GM10266 (cell line): ENCODE results near the gene PTPRE.

Experiments
- DNase-seq: peaks from one replicate; pipeline ENCODE4 v3.0.0; 2012; ENCODE audit errors: extremely low spot score
- TF ChIP-seq, protein P1 (sequence below): IDR thresholded peaks from 2 replicates; pipeline ENCODE4 v1.5.1; 2012; ENCODE audit warnings: mild to moderate bottlenecking, low read depth; ENCODE audit not compliant: control insufficient read depth, insufficient read depth; ENCODE audit errors: missing control alignments

PTPRE gene

DNA sequence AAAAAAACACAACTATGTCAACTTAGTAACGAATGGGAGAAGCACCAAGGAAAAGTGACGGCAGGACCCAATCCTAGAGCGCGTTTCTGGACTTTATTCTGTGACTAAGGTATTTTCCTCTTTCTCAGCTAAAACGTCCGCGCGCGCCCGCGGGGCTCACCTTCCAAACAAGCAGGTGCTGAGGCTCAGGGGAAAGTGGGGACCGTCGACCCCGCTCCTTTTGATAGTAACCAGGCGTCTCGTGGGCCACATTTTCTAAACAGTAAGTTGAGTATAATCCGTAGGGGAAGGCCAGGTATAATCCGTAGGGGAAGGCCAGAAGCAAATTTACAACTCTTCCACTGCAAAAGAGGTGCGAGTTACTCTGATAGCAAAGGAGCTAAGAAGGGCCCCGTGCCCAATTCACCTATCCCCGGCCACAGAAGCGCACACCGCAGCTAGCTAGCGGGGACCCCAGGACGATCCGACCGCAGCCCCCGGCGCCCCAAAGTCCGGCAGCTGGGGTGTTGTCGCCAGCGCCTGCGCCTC lies 218.6 kb downstream of the PTPRE start:
- TF ChIP-seq, protein P1, sequence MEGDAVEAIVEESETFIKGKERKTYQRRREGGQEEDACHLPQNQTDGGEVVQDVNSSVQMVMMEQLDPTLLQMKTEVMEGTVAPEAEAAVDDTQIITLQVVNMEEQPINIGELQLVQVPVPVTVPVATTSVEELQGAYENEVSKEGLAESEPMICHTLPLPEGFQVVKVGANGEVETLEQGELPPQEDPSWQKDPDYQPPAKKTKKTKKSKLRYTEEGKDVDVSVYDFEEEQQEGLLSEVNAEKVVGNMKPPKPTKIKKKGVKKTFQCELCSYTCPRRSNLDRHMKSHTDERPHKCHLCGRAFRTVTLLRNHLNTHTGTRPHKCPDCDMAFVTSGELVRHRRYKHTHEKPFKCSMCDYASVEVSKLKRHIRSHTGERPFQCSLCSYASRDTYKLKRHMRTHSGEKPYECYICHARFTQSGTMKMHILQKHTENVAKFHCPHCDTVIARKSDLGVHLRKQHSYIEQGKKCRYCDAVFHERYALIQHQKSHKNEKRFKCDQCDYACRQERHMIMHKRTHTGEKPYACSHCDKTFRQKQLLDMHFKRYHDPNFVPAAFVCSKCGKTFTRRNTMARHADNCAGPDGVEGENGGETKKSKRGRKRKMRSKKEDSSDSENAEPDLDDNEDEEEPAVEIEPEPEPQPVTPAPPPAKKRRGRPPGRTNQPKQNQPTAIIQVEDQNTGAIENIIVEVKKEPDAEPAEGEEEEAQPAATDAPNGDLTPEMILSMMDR = no peak
- DNase-seq = peak; percentile 17

DNA sequence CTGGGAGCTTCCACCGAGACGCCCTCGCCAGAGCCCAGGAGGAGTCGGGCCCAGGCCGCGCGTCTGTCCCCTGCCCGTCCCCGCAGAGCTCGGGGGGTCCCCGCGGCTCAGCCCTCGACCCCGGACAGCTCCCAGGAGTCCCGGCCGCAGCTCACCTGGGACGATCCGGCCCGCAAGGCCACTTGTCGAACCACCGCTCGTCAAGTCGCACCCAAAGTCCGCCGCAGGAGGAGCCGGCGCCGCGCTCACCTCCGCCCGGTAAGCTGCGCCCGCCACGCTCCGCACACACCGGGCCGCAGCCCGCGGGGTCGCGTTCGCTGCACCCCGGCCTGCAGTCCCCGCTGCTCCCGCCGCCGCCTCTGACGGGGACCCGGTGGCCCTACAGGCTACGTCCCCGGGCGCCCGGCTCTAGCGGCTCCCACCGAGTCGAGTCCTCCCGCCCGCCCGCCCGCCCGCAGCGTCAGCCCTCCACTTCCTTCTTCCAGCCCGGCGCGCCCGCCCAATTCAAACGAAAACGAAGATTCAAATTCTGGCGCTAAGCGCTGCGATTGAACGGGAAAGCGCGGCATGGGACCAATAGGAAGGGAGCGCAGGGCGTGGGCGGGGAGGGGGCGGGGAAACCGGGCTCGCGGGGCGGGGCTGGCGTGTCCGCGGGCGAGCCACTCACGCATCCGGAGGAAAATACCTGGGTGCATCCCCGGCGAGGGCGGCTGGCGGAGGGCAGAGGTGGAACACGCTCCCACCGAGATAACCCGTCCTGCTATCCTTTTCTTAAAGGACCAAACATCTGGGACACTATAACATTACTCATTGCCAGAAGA lies 219.3 kb downstream of the PTPRE start, which contains the start of gene MKI67:
TSS of gene MKI67 (minus strand) at position 480 of the 821 bp plus-strand sequence. CDS start 756 bp downstream, outside the sequence.
- TF ChIP-seq, protein P1 = no peak
- peak; percentile 96 for DNase-seq

DNA sequence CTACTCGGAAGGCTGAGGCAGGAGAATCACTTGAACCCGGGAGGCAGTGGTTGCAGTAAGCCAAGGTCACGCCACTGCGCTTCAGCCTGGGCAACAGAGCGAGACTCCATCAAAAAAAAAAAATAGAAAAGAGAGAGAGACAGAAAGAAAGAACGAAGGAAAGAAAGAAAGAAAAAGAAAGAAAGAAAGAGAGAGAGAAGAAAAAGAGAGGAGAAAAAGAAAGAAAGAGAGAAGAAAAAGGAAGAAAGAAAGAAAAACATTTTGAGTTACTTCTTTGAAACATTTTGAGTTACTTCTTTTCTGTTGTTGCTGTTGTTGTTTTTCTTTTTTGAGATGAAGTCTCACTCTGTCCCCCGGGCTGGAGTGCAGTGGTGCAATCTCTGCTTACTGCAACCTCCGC lies 221.7 kb downstream of the PTPRE start:
- DNase-seq = no peak
- TF ChIP-seq, protein P1 = no peak

DNA sequence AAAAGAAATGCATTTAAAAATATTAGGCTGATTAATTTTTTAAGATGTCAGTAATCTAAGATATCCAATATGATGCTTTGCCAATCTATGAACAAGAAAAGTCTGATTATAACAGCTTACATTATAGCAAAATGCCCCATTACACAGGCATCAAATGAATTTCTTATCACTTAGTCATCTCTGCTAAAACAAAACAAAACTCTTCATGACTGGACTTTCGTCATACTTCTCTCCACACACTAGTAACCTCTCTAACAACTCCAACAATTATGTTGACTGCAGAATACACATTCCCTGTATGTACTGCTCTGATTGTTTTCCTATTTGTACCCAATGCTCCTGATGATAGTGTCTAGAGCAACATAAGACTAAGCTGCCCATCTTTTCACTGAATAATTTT lies 223.1 kb downstream of the PTPRE start:
- TF ChIP-seq, protein P1 = no peak
- no peak for DNase-seq
